GM23338 (cell line): Measurements from ENCODE around the gene LPP. TPM values are rescaled to one million over a fixed set of nuclear protein-coding genes. Genes with fewer than 3 reads are reported as not detected.

Experiments
- ATAC-seq: fragments of 200-7000 bp; cut with Tn5 transposase; 3 replicates; pipeline ENCODE4 v1.9.1; 2020
- DNase-seq: peaks from one replicate; pipeline ENCODE4 v3.0.0-alpha.2; 2015; ENCODE audit warnings: low spot score
- H2AFZ ChIP-seq: fragments of 200-600 bp; sonication (generic); 2 replicates; pipeline ENCODE4 v1.8.0; 2016; ENCODE audit warnings: antibody characterized with exemption, mild to moderate bottlenecking, moderate library complexity
- H3F3A ChIP-seq: fragments of 200-600 bp; sonication (generic); replicated peaks from 2 replicates; pipeline ENCODE4 v1.8.0; 2017; ENCODE audit warnings: antibody characterized with exemption, mixed run types, low read depth
- H3K27ac ChIP-seq: fragments of 200-600 bp; sonication (generic); 2 replicates; pipeline ENCODE4 v1.6.1; 2016; ENCODE audit warnings: low read depth
- H3K27me3 ChIP-seq: fragments of 200-600 bp; sonication (generic); 2 replicates; pipeline ENCODE4 v1.8.0; 2016; ENCODE audit warnings: mild to moderate bottlenecking, mixed run types, moderate library complexity; ENCODE audit not compliant: insufficient read depth
- H3K36me3 ChIP-seq: fragments of 200-600 bp; sonication (generic); 2 replicates; pipeline ENCODE4 v1.8.0; 2016; ENCODE audit warnings: mild to moderate bottlenecking; ENCODE audit not compliant: insufficient read depth
- H3K4me1 ChIP-seq: fragments of 200-600 bp; sonication (generic); 2 replicates; pipeline ENCODE4 v1.8.0; 2016; ENCODE audit warnings: mild to moderate bottlenecking, moderate library complexity; ENCODE audit not compliant: insufficient read depth
- H3K4me2 ChIP-seq: fragments of 200-600 bp; sonication (generic); 2 replicates; pipeline ENCODE4 v1.7.1; 2017; ENCODE audit warnings: mixed run types
- H3K4me3 ChIP-seq: fragments of 200-600 bp; sonication (generic); 2 replicates; pipeline ENCODE4 v1.6.1; 2016; ENCODE audit warnings: mixed run types
- H3K79me2 ChIP-seq: fragments of 200-600 bp; sonication (generic); replicated peaks from 2 replicates; pipeline ENCODE4 v1.8.0; 2017; ENCODE audit warnings: mild to moderate bottlenecking; ENCODE audit not compliant: insufficient read depth
- H3K9me2 ChIP-seq: fragments of 200-600 bp; sonication (generic); 2 replicates; pipeline ENCODE4 v1.8.0; 2017; ENCODE audit not compliant: insufficient read depth
- H4K20me1 ChIP-seq: fragments of 200-600 bp; sonication (generic); replicated peaks from 2 replicates; pipeline ENCODE4 v1.8.0; 2017; ENCODE audit warnings: mild to moderate bottlenecking; ENCODE audit not compliant: insufficient read depth
- H3K27ac Mint-ChIP-seq: 2 replicates; pipeline ENCODE4 v1.8.0; 2020; ENCODE audit warnings: inconsistent platforms, mild to moderate bottlenecking, moderate library complexity, mixed read lengths
- H3K27me3 Mint-ChIP-seq: 3 replicates; pipeline ENCODE4 v1.8.0; 2022; ENCODE audit warnings: low read depth, mild to moderate bottlenecking, moderate library complexity, mixed read lengths, inconsistent platforms; ENCODE audit not compliant: insufficient read depth, poor library complexity
- H3K36me3 Mint-ChIP-seq: 3 replicates; pipeline ENCODE4 v1.8.0; 2021; ENCODE audit warnings: low read depth, mild to moderate bottlenecking, inconsistent platforms, moderate library complexity, mixed read lengths
- H3K4me1 Mint-ChIP-seq: 3 replicates; pipeline ENCODE4 v1.8.0; 2020; ENCODE audit warnings: mild to moderate bottlenecking, inconsistent platforms, mixed read lengths
- H3K4me3 Mint-ChIP-seq: 3 replicates; pipeline ENCODE4 v1.8.0; 2021; ENCODE audit warnings: moderate library complexity, mild to moderate bottlenecking, inconsistent platforms, mixed read lengths
- H3K9me3 Mint-ChIP-seq: 3 replicates; pipeline ENCODE4 v1.8.0; 2020; ENCODE audit warnings: moderate library complexity, mild to moderate bottlenecking, inconsistent platforms, mixed read lengths
- CTCF ChIP-seq, 2 experiments: fragments of 200-600 bp in 1 of 2; sonication (generic) in 1 of 2; conservative IDR thresholded peaks; 2 replicates each; pipeline versions ENCODE4 v1.5.1 to v1.6.1; 2016 to 2017; ENCODE audit warnings: antibody characterized with exemption in 2 of 2, low read depth in 2 of 2, mild to moderate bottlenecking in 2 of 2, moderate library complexity in 1 of 2
- EZH2phosphoT487 ChIP-seq: fragments of 200-600 bp; sonication (generic); IDR thresholded peaks from one replicate; pipeline ENCODE4 v1.8.1; 2018; ENCODE audit warnings: antibody characterized with exemption; ENCODE audit not compliant: unreplicated experiment
- JUNB ChIP-seq: IDR thresholded peaks from one replicate; pipeline ENCODE4 v1.6.1; 2016; ENCODE audit warnings: antibody characterized with exemption; ENCODE audit not compliant: unreplicated experiment
- NANOG ChIP-seq: IDR thresholded peaks from 2 replicates; pipeline ENCODE4 v1.6.1; 2016; ENCODE audit warnings: antibody characterized with exemption, borderline replicate concordance
- STAT1 ChIP-seq: IDR thresholded peaks from one replicate; pipeline ENCODE4 v1.6.1; 2016; ENCODE audit warnings: antibody characterized with exemption; ENCODE audit not compliant: unreplicated experiment
- ZNF331 ChIP-seq: fragments of 250-450 bp; sonication (Bioruptor Pico); IDR thresholded peaks from 2 replicates; pipeline ENCODE4 v1.5.0; 2020; ENCODE audit warnings: low read depth, mild to moderate bottlenecking, moderate library complexity
- ZNF462 ChIP-seq: fragments of 250-450 bp; sonication (Bioruptor Pico); IDR thresholded peaks from 2 replicates; pipeline ENCODE4 v1.5.0; 2020; ENCODE audit warnings: mild to moderate bottlenecking, moderate library complexity
- polyA plus RNA-seq: library from polyadenylated mRNA; unstranded; fragments of >200 nt; fragmentation: Nextera tagmentation; extraction: Ambion mirVana; gene quantifications from 2 replicates; pipeline ENCODE4 v1.2.1, GENCODE V29; 2016
- total RNA-seq: library from RNA; depleted of rRNA; stranded (reverse); fragments of >200 nt; shearing (Covaris generic); gene quantifications from 2 replicates; pipeline ENCODE4 v1.2.3, GENCODE V29; 2014
- TF ChIP-seq, protein P1 (sequence below): IDR thresholded peaks from one replicate; pipeline ENCODE4 v1.6.1; 2018; ENCODE audit warnings: antibody characterized with exemption; ENCODE audit not compliant: unreplicated experiment

Gene LPP
- total and polyA plus RNA-seq, 2 experiments from 2014 or later, result 23.0 to 35.2 TPM

- ATAC-seq (no peak), DNase-seq (no peak)
- H3K27ac ChIP-seq, result no peak overlapping the region
- no peaks in the 10 kb centered on the region for H3F3A ChIP-seq
- no peaks in the 10 kb centered on the region for H3K79me2 ChIP-seq
- Mint-ChIP-seq H3K9me3 (no peaks in the 10 kb centered on the region; the same call in 2 of the 3 replicates), H3K4me3 (no peak overlapping the region), H3K27ac (no peak overlapping the region), H3K36me3 (no peaks in the 10 kb centered on the region), H3K27me3 (peaks cover 2% of the 10 kb centered on the region), H3K4me1 (peaks cover 4% of the 10 kb centered on the region)
- no peaks in the 10 kb centered on the region for H3K9me2 ChIP-seq
- H4K20me1 ChIP-seq, result no peaks in the 10 kb centered on the region
- no peaks in the 10 kb centered on the region for H3K27me3 ChIP-seq
- no peak for TF ChIP-seq ZNF462
- TF ChIP-seq CTCF (conservative IDR thresholded peaks at IDR 0.05; ENCODE audit: low read depth in 2 of 2), result no peak
- TF ChIP-seq NANOG, result no peak
- H3K4me3 ChIP-seq, result no peak overlapping the region
- no peaks in the 10 kb centered on the region for H3K36me3 ChIP-seq
- no peak overlapping the region for H2AFZ ChIP-seq
- no peak overlapping the region for H3K4me2 ChIP-seq
- H3K4me1 ChIP-seq, result no peaks in the 10 kb centered on the region
Measured at GRCh38 chr3:188146219-188146618, 7.7 kb upstream of the LPP start.

GRCh38 chr3:188147782-188148181, 6.2 kb upstream of the LPP start:
- ATAC-seq (no peak), DNase-seq (no peak)
- no peak overlapping the region for H3K27ac Mint-ChIP-seq
- H3K4me1 Mint-ChIP-seq, result peaks cover 9% of the 10 kb centered on the region
- Histone ChIP-seq H3F3A (no peaks in the 10 kb centered on the region), H3K4me2 (no peak overlapping the region), H3K4me1 (peaks cover 10% of the 10 kb centered on the region), H3K4me3 (no peak overlapping the region), H2AFZ (no peak overlapping the region), H3K27ac (no peak overlapping the region), H3K36me3 (no peaks in the 10 kb centered on the region), H3K9me2 (no peaks in the 10 kb centered on the region), H3K27me3 (peaks cover 5% of the 10 kb centered on the region; the same call in 1 of the 2 replicates), H3K79me2 (no peaks in the 10 kb centered on the region), H4K20me1 (no peaks in the 10 kb centered on the region)
- TF ChIP-seq, protein P1, sequence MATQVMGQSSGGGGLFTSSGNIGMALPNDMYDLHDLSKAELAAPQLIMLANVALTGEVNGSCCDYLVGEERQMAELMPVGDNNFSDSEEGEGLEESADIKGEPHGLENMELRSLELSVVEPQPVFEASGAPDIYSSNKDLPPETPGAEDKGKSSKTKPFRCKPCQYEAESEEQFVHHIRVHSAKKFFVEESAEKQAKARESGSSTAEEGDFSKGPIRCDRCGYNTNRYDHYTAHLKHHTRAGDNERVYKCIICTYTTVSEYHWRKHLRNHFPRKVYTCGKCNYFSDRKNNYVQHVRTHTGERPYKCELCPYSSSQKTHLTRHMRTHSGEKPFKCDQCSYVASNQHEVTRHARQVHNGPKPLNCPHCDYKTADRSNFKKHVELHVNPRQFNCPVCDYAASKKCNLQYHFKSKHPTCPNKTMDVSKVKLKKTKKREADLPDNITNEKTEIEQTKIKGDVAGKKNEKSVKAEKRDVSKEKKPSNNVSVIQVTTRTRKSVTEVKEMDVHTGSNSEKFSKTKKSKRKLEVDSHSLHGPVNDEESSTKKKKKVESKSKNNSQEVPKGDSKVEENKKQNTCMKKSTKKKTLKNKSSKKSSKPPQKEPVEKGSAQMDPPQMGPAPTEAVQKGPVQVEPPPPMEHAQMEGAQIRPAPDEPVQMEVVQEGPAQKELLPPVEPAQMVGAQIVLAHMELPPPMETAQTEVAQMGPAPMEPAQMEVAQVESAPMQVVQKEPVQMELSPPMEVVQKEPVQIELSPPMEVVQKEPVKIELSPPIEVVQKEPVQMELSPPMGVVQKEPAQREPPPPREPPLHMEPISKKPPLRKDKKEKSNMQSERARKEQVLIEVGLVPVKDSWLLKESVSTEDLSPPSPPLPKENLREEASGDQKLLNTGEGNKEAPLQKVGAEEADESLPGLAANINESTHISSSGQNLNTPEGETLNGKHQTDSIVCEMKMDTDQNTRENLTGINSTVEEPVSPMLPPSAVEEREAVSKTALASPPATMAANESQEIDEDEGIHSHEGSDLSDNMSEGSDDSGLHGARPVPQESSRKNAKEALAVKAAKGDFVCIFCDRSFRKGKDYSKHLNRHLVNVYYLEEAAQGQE, result no peak
- TF ChIP-seq ZNF331 (CRISPR knock-in tag) (no peak), EZH2phosphoT487 (no peak), STAT1 (no peak), JUNB (no peak)
- no peaks in the 10 kb centered on the region for H3K36me3 Mint-ChIP-seq
- peaks cover 6% of the 10 kb centered on the region for H3K27me3 Mint-ChIP-seq
- no peak overlapping the region for H3K4me3 Mint-ChIP-seq
- no peaks in the 10 kb centered on the region; the same call in 2 of the 3 replicates for H3K9me3 Mint-ChIP-seq
